ENCODE results near the gene TCP11L1. TPM values are rescaled to one million over a fixed set of nuclear protein-coding genes. Genes with fewer than 3 reads are reported as not detected.
A peak's percentile ranks its signal among the peaks of the same experiment; 100 is the strongest.

Gene TCP11L1
- total and polyA plus RNA-seq, 2 donors (not counting 1 experiment from before 2014, with no cell fraction given): 24.1 to 30.2 TPM

- Histone ChIP-seq H3K79me2 (ENCODE audit: control insufficient read depth, insufficient read depth, low read length) (no peaks in the 10 kb centered on the region), H3K9me3 (ENCODE audit: control insufficient read depth, insufficient read depth, low read depth, low read length) (no peaks in the 10 kb centered on the region), H3K27ac (ENCODE audit: insufficient read depth, low read length) (no peak overlapping the region), H3K4me2 (ENCODE audit: extremely low read depth, insufficient read depth, low read length) (no peak overlapping the region), H3K36me3 (ENCODE audit: control insufficient read depth, insufficient read depth, low read length) (no peaks in the 10 kb centered on the region), H2AFZ (ENCODE audit: low read length) (no peak overlapping the region), H3K4me1 (ENCODE audit: control insufficient read depth, extremely low read depth, insufficient read depth, low read length) (no peaks in the 10 kb centered on the region), H3K9ac (ENCODE audit: insufficient read depth, low read length) (no peak overlapping the region), H3K27me3 (ENCODE audit: control insufficient read depth, insufficient read depth, low read length) (no peaks in the 10 kb centered on the region), H3K4me3 (replicated peaks in 1 of 4; ENCODE audit: control extremely low read depth in 1 of 4, insufficient read depth in 1 of 4, low read depth in 3 of 4, low read length in 4 of 4) (no peak overlapping the region), H4K20me1 (ENCODE audit: control insufficient read depth, extremely low read depth, insufficient read depth, low read length) (no peaks in the 10 kb centered on the region)
- DNase-seq (ENCODE audit: low read depth in 2 of 2): no peak
- TF ChIP-seq EZH2 (IDR thresholded peaks at IDR 0.05; ENCODE audit: low read length, missing control alignments) (no peak), CTCF (conservative IDR thresholded peaks at IDR 0.05 in 1 of 2, IDR thresholded peaks at IDR 0.05 in 1 of 2; ENCODE audit: low read depth in 1 of 2, low read length in 2 of 2) (no peak)
These were observed 33.4 kb upstream of the TCP11L1 start for GRCh38 chr11:33006010-33006409.

GRCh38 chr11:33013755-33014154 is 25.6 kb upstream of the TCP11L1 start:
- H3K9me3 ChIP-seq (ENCODE audit: control insufficient read depth, insufficient read depth, low read depth, low read length): no peaks in the 10 kb centered on the region
- DNase-seq (ENCODE audit: low read depth in 2 of 2): no peak
- H3K4me3 ChIP-seq (replicated peaks in 1 of 4; ENCODE audit: control extremely low read depth in 1 of 4, insufficient read depth in 1 of 4, low read depth in 3 of 4, low read length in 4 of 4): no peak overlapping the region
- TF ChIP-seq EZH2 (IDR thresholded peaks at IDR 0.05; ENCODE audit: low read length, missing control alignments) (no peak), CTCF (conservative IDR thresholded peaks at IDR 0.05 in 1 of 2, IDR thresholded peaks at IDR 0.05 in 1 of 2; ENCODE audit: low read depth in 1 of 2, low read length in 2 of 2) (no peak)
- H3K27ac ChIP-seq (ENCODE audit: insufficient read depth, low read length): no peak overlapping the region
- H3K4me2 ChIP-seq (ENCODE audit: extremely low read depth, insufficient read depth, low read length): no peak overlapping the region
- no peak overlapping the region for H3K9ac ChIP-seq (ENCODE audit: insufficient read depth, low read length)
- no peaks in the 10 kb centered on the region for H3K79me2 ChIP-seq (ENCODE audit: control insufficient read depth, insufficient read depth, low read length)
- H3K4me1 ChIP-seq (ENCODE audit: control insufficient read depth, extremely low read depth, insufficient read depth, low read length): no peaks in the 10 kb centered on the region
- no peaks in the 10 kb centered on the region for H4K20me1 ChIP-seq (ENCODE audit: control insufficient read depth, extremely low read depth, insufficient read depth, low read length)
- H3K36me3 ChIP-seq (ENCODE audit: control insufficient read depth, insufficient read depth, low read length): no peaks in the 10 kb centered on the region
- H3K27me3 ChIP-seq (ENCODE audit: control insufficient read depth, insufficient read depth, low read length): no peaks in the 10 kb centered on the region
- H2AFZ ChIP-seq (ENCODE audit: low read length): no peak overlapping the region

GRCh38 chr11:33015621-33016551 is 23.5 kb upstream of the TCP11L1 start, which contains the start of gene DEPDC7:
TSS of gene DEPDC7 (plus strand) at chr11:33015878. CDS start at chr11:33015956, 78 bp downstream.
- Histone ChIP-seq H3K36me3 (ENCODE audit: control insufficient read depth, insufficient read depth, low read length) (no peaks in the 10 kb centered on the region), H3K4me3 (replicated peaks in 1 of 4; ENCODE audit: control extremely low read depth in 1 of 4, insufficient read depth in 1 of 4, low read depth in 3 of 4, low read length in 4 of 4) (peak within 1 kb of the TSS; percentile 41 to 76 (median 64)), H3K9ac (ENCODE audit: insufficient read depth, low read length) (peak within 1 kb of the TSS; percentile 60), H3K9me3 (ENCODE audit: control insufficient read depth, insufficient read depth, low read depth, low read length) (no peaks in the 10 kb centered on the region), H3K4me1 (ENCODE audit: control insufficient read depth, extremely low read depth, insufficient read depth, low read length) (no peaks in the 10 kb centered on the region), H4K20me1 (ENCODE audit: control insufficient read depth, extremely low read depth, insufficient read depth, low read length) (no peaks in the 10 kb centered on the region), H3K27me3 (ENCODE audit: control insufficient read depth, insufficient read depth, low read length) (no peaks in the 10 kb centered on the region), H3K79me2 (ENCODE audit: control insufficient read depth, insufficient read depth, low read length) (peaks cover 3% of the 10 kb centered on the region), H2AFZ (ENCODE audit: low read length) (peak within 1 kb of the TSS; percentile 71), H3K4me2 (ENCODE audit: extremely low read depth, insufficient read depth, low read length) (peak within 1 kb of the TSS; percentile 76), H3K27ac (ENCODE audit: insufficient read depth, low read length) (peak within 1 kb of the TSS; percentile 18)
- TF ChIP-seq EZH2 (IDR thresholded peaks at IDR 0.05; ENCODE audit: low read length, missing control alignments): no peak
- no peak for TF ChIP-seq CTCF (conservative IDR thresholded peaks at IDR 0.05 in 1 of 2, IDR thresholded peaks at IDR 0.05 in 1 of 2; ENCODE audit: low read depth in 1 of 2, low read length in 2 of 2)
- peak; percentile 84 to 88 for DNase-seq (ENCODE audit: low read depth in 2 of 2)
